Activated naive CD4-positive, alpha-beta T cell treated with anti-CD3 and anti-CD28 coated beads, Interleukin-2, amount 50 U/mL, for 72 hours (primary cell): Measurements from ENCODE around the gene PAXX. TPM values are rescaled to one million over a fixed set of nuclear protein-coding genes. Genes with fewer than 3 reads are reported as not detected.
A peak's percentile ranks its signal among the peaks of the same experiment; 100 is the strongest.
"Not testable (repeated sequence)": the region's sequence is repeated elsewhere in the genome, so short reads cannot be mapped to it uniquely, and the experiment has no call there.

Experiments
- ATAC-seq, 2 donors: fragments of 150-1000 bp; cut with Tn5 transposase; 2 replicates each; pipeline ENCODE4 v1.10.0; 2021; ENCODE audit warnings: mild to moderate bottlenecking in 2 of 2, moderate library complexity in 2 of 2
- DNase-seq, 2 donors: peaks; one replicate each; pipeline ENCODE4 v3.0.0; 2021 to 2022; ENCODE audit warnings: low spot score in 2 of 2
- H3K27ac Mint-ChIP-seq, 2 donors: one replicate each; pipeline ENCODE4 v1.8.0; 2022; ENCODE audit warnings: mild to moderate bottlenecking in 2 of 2, mixed read lengths in 2 of 2
- H3K36me3 Mint-ChIP-seq, 2 donors: one replicate each; pipeline ENCODE4 v1.8.0; 2022; ENCODE audit warnings: mixed read lengths in 2 of 2
- H3K9me3 Mint-ChIP-seq, 2 donors: one replicate each; pipeline ENCODE4 v1.8.0; 2022; ENCODE audit warnings: mixed read lengths in 2 of 2
- total RNA-seq, 2 donors: library from RNA; stranded (reverse); gene quantifications; one replicate each; pipeline ENCODE4 v1.2.3, GENCODE V29; 2022

PAXX gene
- total RNA-seq, 2 donors from 2014 or later, result 36.7 to 64.5 TPM

- no peaks in the 10 kb centered on the region for H3K9me3 Mint-ChIP-seq
- H3K27ac Mint-ChIP-seq, result peak within 1 kb of the TSS in 1 of 2 donors; percentile 88
- no peaks in the 10 kb centered on the region for H3K36me3 Mint-ChIP-seq
- ATAC-seq (no peak), DNase-seq (no peak)
Measured at GRCh38 chr9:137027369-137028262, 35.4 kb downstream of the PAXX start, which contains the start of gene ABCA2. Gene ABCA2 (minus strand): TSS chr9:137028237. CDS start chr9:137028140, 97 bp downstream.

GRCh38 chr9:137028263-137029057, 36.2 kb downstream of the PAXX start:
- Mint-ChIP-seq H3K36me3 (no peaks in the 10 kb centered on the region), H3K27ac (no peak overlapping the region), H3K9me3 (no peaks in the 10 kb centered on the region)
- DNase-seq (peak; percentile 74 to 78), ATAC-seq (peak; percentile 49 to 76)

DNA sequence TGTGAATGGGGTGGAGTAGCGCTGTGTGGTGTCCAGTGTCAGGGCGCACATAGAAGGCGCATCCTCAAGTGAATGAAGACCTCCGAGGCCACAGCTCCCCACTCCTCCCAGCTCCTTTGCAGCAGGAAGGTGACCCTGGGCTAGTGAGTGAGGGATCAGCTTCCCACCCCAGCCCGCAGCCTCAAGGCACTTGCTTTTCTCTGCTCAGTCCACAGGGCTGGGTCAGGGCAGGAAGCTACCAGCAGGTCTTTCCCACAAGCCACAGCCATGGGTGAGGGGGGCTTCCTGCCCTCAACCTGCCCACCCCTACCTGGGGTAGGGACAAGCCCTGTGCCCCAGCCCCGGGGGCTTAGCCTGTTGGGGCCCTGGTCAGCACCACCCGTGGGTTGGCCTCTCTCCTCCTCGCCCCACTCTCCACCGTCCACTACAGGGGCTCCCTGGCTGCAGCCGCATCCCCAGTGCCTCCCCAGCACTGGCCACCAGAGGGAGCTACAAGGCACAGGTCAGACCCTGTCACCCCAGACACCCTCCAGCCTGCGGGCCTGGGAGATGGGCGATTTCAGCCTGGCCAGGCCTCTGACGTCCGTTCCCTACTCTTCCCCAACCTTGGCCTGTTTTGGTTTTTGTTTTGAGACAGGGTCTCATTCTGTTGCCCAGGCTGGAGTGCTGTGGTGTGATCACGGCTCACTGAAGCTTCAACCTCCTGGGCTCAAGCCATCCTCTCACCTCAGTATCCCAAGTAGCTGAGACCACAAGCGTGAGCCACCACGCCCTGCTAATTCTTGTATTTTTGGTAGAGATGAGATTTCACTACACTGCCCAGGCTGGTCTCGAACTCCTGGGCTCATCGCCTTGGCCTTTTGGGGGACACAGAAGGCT, 37.1 kb downstream of the PAXX start:
- ATAC-seq, result peak; percentile 58 to 65
- Mint-ChIP-seq H3K9me3 (no peaks in the 10 kb centered on the region), H3K36me3 (no peaks in the 10 kb centered on the region), H3K27ac (peak overlapping the region in 1 of 2 donors; percentile 40)
- peak; percentile 81 to 91 for DNase-seq

DNA sequence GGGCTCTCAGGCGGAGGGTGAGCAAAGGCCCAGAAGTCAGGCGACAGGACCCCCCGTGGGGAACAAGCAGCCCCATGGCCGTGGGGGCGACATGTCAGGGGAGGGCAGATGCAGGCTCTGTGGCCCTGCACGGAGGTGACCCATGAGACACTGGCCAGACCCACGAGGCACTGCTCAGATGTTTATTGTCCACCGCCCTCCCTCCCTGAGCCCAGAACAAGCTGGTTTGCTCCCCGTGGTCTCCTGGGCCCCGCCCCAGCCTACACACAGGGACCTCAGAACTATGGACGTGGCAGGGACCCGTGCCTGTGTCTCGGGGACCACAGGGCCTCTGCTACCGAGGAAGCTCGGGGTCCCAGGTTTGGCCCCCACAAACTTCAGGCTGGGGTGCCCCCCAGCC, 37.8 kb downstream of the PAXX start:
- Mint-ChIP-seq H3K9me3 (no peaks in the 10 kb centered on the region), H3K36me3 (no peaks in the 10 kb centered on the region), H3K27ac (peak overlapping the region; percentile 22 to 68)
- DNase-seq (no peak), ATAC-seq (no peak)

DNA sequence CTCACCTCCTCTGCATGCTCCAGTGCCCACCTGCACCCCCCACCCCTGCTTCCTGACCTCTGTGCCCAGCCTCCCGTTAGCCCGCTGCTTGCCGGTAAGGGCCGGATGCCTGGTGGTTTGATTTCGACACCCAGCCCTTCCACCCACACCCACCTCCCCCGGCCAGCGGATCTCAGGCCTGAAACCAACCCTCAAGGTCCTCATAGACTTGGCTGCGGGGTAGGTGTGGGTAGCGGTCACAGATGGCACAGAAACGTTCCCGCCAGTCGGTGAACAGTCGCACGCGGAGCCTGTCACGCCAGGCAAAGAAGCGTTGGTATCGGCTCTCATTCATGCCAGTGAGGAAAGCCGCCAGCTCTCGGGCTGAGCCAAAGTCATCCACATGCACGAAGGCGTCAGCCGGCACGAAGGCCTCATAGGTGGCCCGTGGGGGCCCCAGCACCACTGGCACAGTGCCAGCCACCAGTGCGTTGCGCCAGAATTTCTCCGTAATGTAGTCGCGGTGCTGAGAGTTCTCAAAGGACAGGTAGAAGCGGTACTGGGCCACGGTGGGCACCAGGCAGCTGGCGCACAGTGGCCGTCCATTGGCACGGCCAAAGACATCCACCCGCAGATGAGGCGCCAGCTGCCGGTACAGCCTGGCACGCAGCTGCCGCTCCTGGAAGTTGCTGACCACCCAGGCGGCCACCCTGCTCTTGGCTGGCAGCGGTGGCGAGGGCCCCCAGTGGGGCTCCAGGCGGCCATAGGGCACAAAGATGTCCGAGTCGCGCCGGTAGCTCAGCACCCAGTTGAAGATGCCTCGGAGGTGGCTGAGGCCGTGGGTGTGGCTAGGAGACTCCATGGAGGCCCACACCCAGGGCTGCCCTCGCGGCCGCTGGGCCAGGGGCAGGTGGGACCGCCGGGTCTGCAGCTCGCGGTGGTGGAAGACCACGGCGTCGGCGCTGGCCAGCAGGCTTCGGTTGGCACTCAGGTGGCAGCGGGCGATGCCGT, 38.6 kb downstream of the PAXX start:
- DNase-seq (peak in 1 of 2 donors; percentile 83), ATAC-seq (peak in 1 of 2 donors; percentile 21)
- Mint-ChIP-seq H3K36me3 (no peaks in the 10 kb centered on the region), H3K9me3 (no peaks in the 10 kb centered on the region), H3K27ac (peak overlapping the region; percentile 22 to 68)

DNA sequence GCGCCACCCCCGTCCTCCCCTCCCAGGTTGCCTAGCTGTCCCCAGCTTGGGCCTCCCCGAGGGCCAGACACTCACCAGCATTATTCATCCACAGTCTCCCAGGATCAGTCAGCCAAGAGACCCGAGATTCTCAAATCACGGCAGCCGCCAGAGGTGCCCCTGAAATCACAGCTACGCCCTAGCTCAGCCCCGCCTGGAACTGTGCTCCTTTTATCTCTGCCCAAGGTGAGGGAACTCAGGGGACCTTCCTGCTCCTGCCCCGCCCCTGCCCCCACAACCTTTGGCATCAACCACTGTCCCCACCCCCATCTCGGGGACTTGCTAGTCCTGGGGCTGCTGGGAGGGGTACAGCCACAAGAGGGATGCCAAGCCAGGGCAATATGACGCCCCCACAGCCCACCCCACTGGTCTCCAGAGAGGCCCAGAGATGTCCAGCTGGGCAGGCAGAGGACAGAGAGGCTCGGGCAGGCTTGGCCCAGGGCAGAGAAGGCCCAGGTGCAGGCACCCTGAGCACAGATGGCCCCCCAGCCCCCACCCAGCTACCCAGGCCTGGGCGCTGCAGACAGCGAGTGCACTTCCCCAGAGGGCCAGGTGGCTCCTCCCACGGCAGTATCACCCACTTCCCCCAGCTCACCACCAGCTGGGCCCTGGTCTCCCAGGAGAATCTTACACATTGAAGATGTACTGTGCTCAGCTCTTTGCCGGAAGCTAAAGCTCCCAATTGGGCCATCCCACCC, 39.9 kb downstream of the PAXX start, which contains the start of gene FUT7:
FUT7 (minus strand) TSS at position 185 of the 737 bp plus-strand sequence; CDS start at position 88, 97 bp downstream.
- no peak for DNase-seq
- Mint-ChIP-seq H3K27ac (peak within 1 kb of the TSS in 1 of 2 donors; percentile 68), H3K9me3 (no peaks in the 10 kb centered on the region), H3K36me3 (no peaks in the 10 kb centered on the region)
- peak in 1 of 2 donors; percentile 6 for ATAC-seq

DNA sequence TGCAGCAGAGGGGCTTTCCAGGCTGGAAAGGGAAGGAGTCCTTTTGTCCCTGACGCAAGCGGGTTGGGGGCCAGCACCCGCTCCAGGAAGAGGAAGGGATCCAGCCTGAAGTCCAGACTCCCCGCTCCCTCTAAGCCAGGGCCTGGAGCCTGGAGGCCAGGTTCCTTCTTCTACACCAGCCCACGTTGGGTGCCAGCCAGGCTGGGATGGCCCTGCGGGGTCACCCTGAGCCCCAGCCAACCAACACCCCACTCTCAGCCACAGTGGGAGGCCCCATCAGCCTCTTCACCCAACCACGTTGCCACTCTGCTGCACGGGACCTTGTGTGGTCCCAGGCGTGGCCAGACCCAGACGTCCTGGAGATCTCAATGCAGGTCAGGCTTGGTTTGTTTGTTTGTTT, 40.6 kb downstream of the PAXX start:
- Mint-ChIP-seq H3K9me3 (no peaks in the 10 kb centered on the region), H3K27ac (no peak overlapping the region), H3K36me3 (no peaks in the 10 kb centered on the region)
- DNase-seq, result no peak
- no peak for ATAC-seq

GRCh38 chr9:137033481-137033880, 41.3 kb downstream of the PAXX start:
- H3K9me3 Mint-ChIP-seq, H3K36me3 Mint-ChIP-seq, H3K27ac Mint-ChIP-seq: not testable (repeated sequence)

DNA sequence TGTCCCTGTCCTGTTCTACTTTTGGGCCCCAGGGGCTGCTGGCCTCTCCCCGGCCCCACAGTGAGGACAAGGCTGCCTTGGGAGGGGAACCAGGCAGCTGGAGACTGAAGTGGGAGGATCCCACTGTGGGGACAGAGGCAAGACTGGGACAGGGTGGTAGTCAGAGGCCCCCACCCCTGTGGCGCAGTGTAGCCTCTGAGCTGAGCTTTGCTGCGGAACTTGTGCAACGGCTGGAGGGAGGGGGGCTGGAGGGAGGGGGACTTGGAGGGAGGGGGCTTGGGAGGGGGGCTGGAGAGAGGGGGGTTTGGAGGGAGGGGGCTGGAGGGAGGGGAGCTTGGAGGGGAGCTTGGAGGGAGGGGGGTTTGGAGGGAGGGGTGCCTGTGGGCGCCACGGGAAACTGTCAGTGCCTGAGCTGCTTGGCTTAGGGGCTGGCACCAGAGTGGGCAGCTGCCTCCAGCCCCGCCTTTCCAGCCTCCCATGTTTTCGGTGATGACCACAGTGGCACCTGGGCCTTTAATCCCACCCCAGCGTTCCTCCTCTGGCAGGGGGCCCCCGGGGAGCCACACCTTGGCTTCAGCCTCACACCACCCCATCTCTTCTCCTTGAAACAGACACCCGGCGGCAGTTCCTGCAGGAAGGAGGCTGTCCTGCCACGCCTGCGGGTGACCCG, 42.0 kb downstream of the PAXX start:
- peak overlapping the region; percentile 22 to 60 for H3K27ac Mint-ChIP-seq
- H3K9me3 Mint-ChIP-seq, result no peaks in the 10 kb centered on the region
- no peaks in the 10 kb centered on the region for H3K36me3 Mint-ChIP-seq
- DNase-seq (no peak), ATAC-seq (no peak)

More at GRCh38 chr9:137033481-137033880, 41.3 kb downstream of the PAXX start:
- DNase-seq, ATAC-seq: not testable (repeated sequence)

- ATAC-seq (peak; percentile 84 to 88), DNase-seq (peak; percentile 87)
- no peaks in the 10 kb centered on the region for H3K36me3 Mint-ChIP-seq
- no peaks in the 10 kb centered on the region for H3K9me3 Mint-ChIP-seq
- H3K27ac Mint-ChIP-seq, result peak overlapping the region; percentile 22 to 60
Measured at GRCh38 chr9:137034709-137035506, 42.7 kb downstream of the PAXX start.

- no peak for DNase-seq
- H3K27ac Mint-ChIP-seq, result peak overlapping the region in 1 of 2 donors; percentile 60
- ATAC-seq, result peak in 1 of 2 donors; percentile 8
- H3K36me3 Mint-ChIP-seq, result no peaks in the 10 kb centered on the region
- H3K9me3 Mint-ChIP-seq, result no peaks in the 10 kb centered on the region
Measured at GRCh38 chr9:137035507-137035834, 43.2 kb downstream of the PAXX start.

GRCh38 chr9:137035937-137036336, 43.7 kb downstream of the PAXX start:
- no peak for ATAC-seq
- Mint-ChIP-seq H3K9me3 (no peaks in the 10 kb centered on the region), H3K27ac (peak overlapping the region in 1 of 2 donors; percentile 60)

DNA sequence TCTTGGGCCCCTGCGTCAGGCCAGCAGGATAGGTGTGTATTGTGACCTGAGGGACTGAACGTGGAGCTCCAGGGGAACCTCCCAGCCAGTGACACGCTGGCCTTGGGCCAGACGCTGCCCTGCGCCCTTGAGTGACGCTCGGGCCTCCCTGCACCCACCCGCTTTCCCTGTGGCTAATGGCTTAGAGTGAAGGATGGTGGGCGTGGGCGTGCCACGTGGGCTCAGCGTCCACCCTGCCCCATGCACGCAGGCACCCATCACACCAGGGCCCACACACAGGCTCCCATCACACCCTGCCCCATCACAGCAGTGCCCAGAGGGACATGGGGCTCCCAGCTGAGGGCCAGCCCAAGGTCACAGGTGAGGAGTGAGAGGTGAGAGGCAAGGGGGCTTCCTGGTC, 44.8 kb downstream of the PAXX start:
- ATAC-seq, result no peak
- H3K27ac Mint-ChIP-seq, result no peak overlapping the region
- no peaks in the 10 kb centered on the region for H3K9me3 Mint-ChIP-seq
- no peaks in the 10 kb centered on the region for H3K36me3 Mint-ChIP-seq
- DNase-seq, result no peak

More at GRCh38 chr9:137035937-137036336, 43.7 kb downstream of the PAXX start:
- no peaks in the 10 kb centered on the region for H3K36me3 Mint-ChIP-seq
- no peak for DNase-seq
